Activated naive CD8-positive, alpha-beta T cell treated with anti-CD3 and anti-CD28 coated beads, Interleukin-2, amount 50 U/mL, for 24 hours (primary cell): ENCODE results near the gene CUBN.
A peak's percentile ranks its signal among the peaks of the same experiment; 100 is the strongest.

Source experiments
- ATAC-seq: fragments of 150-1000 bp; cut with Tn5 transposase; one replicate; pipeline ENCODE4 v1.10.0; 2021
- DNase-seq: peaks from one replicate; pipeline ENCODE4 v3.0.0; 2021
- H3K27ac Mint-ChIP-seq: one replicate; pipeline ENCODE4 v1.8.0; 2021; ENCODE audit warnings: mild to moderate bottlenecking, mixed read lengths
- H3K27me3 Mint-ChIP-seq: one replicate; pipeline ENCODE4 v1.8.0; 2021; ENCODE audit warnings: mixed read lengths
- H3K36me3 Mint-ChIP-seq: one replicate; pipeline ENCODE4 v1.8.0; 2021; ENCODE audit warnings: low read depth, mixed read lengths
- H3K4me1 Mint-ChIP-seq: one replicate; pipeline ENCODE4 v1.8.0; 2021; ENCODE audit warnings: mixed read lengths
- H3K4me3 Mint-ChIP-seq: one replicate; pipeline ENCODE4 v1.8.0; 2021; ENCODE audit warnings: mild to moderate bottlenecking, moderate library complexity, mixed read lengths
- H3K9me3 Mint-ChIP-seq: one replicate; pipeline ENCODE4 v1.8.0; 2021; ENCODE audit warnings: mixed read lengths

Gene CUBN

GRCh38 chr10:17001961-17002749, 127.5 kb downstream of the CUBN start:
- Mint-ChIP-seq H3K36me3 (peaks cover 7% of the 10 kb centered on the region), H3K27me3 (peaks cover 4% of the 10 kb centered on the region), H3K4me3 (peak overlapping the region; percentile 71), H3K4me1 (peaks cover 75% of the 10 kb centered on the region), H3K9me3 (peaks cover 5% of the 10 kb centered on the region), H3K27ac (peak overlapping the region; percentile 100)
- peak; percentile 84 for ATAC-seq
- DNase-seq: peak; percentile 28

GRCh38 chr10:17001297-17001744, 128.3 kb downstream of the CUBN start:
- Mint-ChIP-seq H3K4me1 (peaks cover 71% of the 10 kb centered on the region), H3K9me3 (peaks cover 5% of the 10 kb centered on the region), H3K36me3 (peaks cover 7% of the 10 kb centered on the region), H3K4me3 (peak overlapping the region; percentile 71), H3K27me3 (peaks cover 4% of the 10 kb centered on the region), H3K27ac (peak overlapping the region; percentile 100)
- no peak for ATAC-seq
- peak; percentile 21 for DNase-seq

- peaks cover 65% of the 10 kb centered on the region for H3K4me1 Mint-ChIP-seq
- peaks cover 4% of the 10 kb centered on the region for H3K36me3 Mint-ChIP-seq
- H3K27ac Mint-ChIP-seq: no peak overlapping the region
- no peak overlapping the region for H3K4me3 Mint-ChIP-seq
- H3K9me3 Mint-ChIP-seq: peaks cover 2% of the 10 kb centered on the region
- DNase-seq: no peak
- ATAC-seq: no peak
- peaks cover under 1% of the 10 kb centered on the region for H3K27me3 Mint-ChIP-seq
These were observed 129.8 kb downstream of the CUBN start for GRCh38 chr10:16999665-17000451.

GRCh38 chr10:16996530-16996964, 133.1 kb downstream of the CUBN start:
- ATAC-seq (no peak), DNase-seq (no peak)
- Mint-ChIP-seq H3K27ac (no peak overlapping the region), H3K9me3 (no peaks in the 10 kb centered on the region), H3K36me3 (peaks cover 3% of the 10 kb centered on the region), H3K4me1 (peaks cover 32% of the 10 kb centered on the region), H3K4me3 (no peak overlapping the region), H3K27me3 (no peaks in the 10 kb centered on the region)

- ATAC-seq: no peak
- Mint-ChIP-seq H3K4me1 (peaks cover 27% of the 10 kb centered on the region), H3K9me3 (no peaks in the 10 kb centered on the region), H3K4me3 (no peak overlapping the region), H3K27me3 (no peaks in the 10 kb centered on the region), H3K27ac (peak overlapping the region; percentile 52), H3K36me3 (peaks cover 1% of the 10 kb centered on the region)
- DNase-seq: no peak
These were observed 133.6 kb downstream of the CUBN start for GRCh38 chr10:16995867-16996529.

GRCh38 chr10:16993186-16993585, 136.4 kb downstream of the CUBN start:
- Mint-ChIP-seq H3K4me3 (no peak overlapping the region), H3K36me3 (no peaks in the 10 kb centered on the region), H3K27ac (no peak overlapping the region), H3K4me1 (peaks cover 12% of the 10 kb centered on the region), H3K27me3 (no peaks in the 10 kb centered on the region), H3K9me3 (no peaks in the 10 kb centered on the region)
- DNase-seq (no peak), ATAC-seq (no peak)

- no peaks in the 10 kb centered on the region for H3K9me3 Mint-ChIP-seq
- H3K27me3 Mint-ChIP-seq: no peaks in the 10 kb centered on the region
- H3K4me1 Mint-ChIP-seq: peaks cover 12% of the 10 kb centered on the region
- no peak for ATAC-seq
- H3K4me3 Mint-ChIP-seq: no peak overlapping the region
- DNase-seq: no peak
- H3K36me3 Mint-ChIP-seq: no peaks in the 10 kb centered on the region
- no peak overlapping the region for H3K27ac Mint-ChIP-seq
These were observed 136.9 kb downstream of the CUBN start for GRCh38 chr10:16992611-16993119.

- DNase-seq (no peak), ATAC-seq (no peak)
- H3K27ac Mint-ChIP-seq: no peak overlapping the region
- no peaks in the 10 kb centered on the region for H3K9me3 Mint-ChIP-seq
- H3K4me3 Mint-ChIP-seq: no peak overlapping the region
- H3K4me1 Mint-ChIP-seq: peaks cover 5% of the 10 kb centered on the region
- H3K27me3 Mint-ChIP-seq: no peaks in the 10 kb centered on the region
- H3K36me3 Mint-ChIP-seq: no peaks in the 10 kb centered on the region
These were observed 138.6 kb downstream of the CUBN start for GRCh38 chr10:16991011-16991410.

- no peak for DNase-seq
- no peak overlapping the region for H3K27ac Mint-ChIP-seq
- no peaks in the 10 kb centered on the region for H3K4me1 Mint-ChIP-seq
- no peak overlapping the region for H3K4me3 Mint-ChIP-seq
- H3K36me3 Mint-ChIP-seq: no peaks in the 10 kb centered on the region
- H3K27me3 Mint-ChIP-seq: no peaks in the 10 kb centered on the region
- H3K9me3 Mint-ChIP-seq: no peaks in the 10 kb centered on the region
- ATAC-seq: no peak
These were observed 139.8 kb downstream of the CUBN start for GRCh38 chr10:16989826-16990293.

- DNase-seq (no peak), ATAC-seq (no peak)
- H3K27me3 Mint-ChIP-seq: no peaks in the 10 kb centered on the region
- H3K27ac Mint-ChIP-seq: no peak overlapping the region
- no peaks in the 10 kb centered on the region for H3K9me3 Mint-ChIP-seq
- no peaks in the 10 kb centered on the region for H3K4me1 Mint-ChIP-seq
- H3K4me3 Mint-ChIP-seq: no peak overlapping the region
- H3K36me3 Mint-ChIP-seq: no peaks in the 10 kb centered on the region
These were observed 140.7 kb downstream of the CUBN start for GRCh38 chr10:16988900-16989299.

GRCh38 chr10:16987976-16988610, 141.5 kb downstream of the CUBN start:
- Mint-ChIP-seq H3K27ac (no peak overlapping the region), H3K27me3 (no peaks in the 10 kb centered on the region), H3K4me3 (no peak overlapping the region), H3K4me1 (no peaks in the 10 kb centered on the region), H3K36me3 (no peaks in the 10 kb centered on the region), H3K9me3 (no peaks in the 10 kb centered on the region)
- DNase-seq (no peak), ATAC-seq (no peak)

- no peak for DNase-seq
- H3K27ac Mint-ChIP-seq: no peak overlapping the region
- no peaks in the 10 kb centered on the region for H3K9me3 Mint-ChIP-seq
These were observed 142.4 kb downstream of the CUBN start for GRCh38 chr10:16987206-16987621.

GRCh38 chr10:16986406-16987205, 143.0 kb downstream of the CUBN start:
- DNase-seq (no peak), ATAC-seq (no peak)
- H3K4me3 Mint-ChIP-seq: no peak overlapping the region
- H3K4me1 Mint-ChIP-seq: no peaks in the 10 kb centered on the region
- no peaks in the 10 kb centered on the region for H3K9me3 Mint-ChIP-seq
- no peak overlapping the region for H3K27ac Mint-ChIP-seq
- H3K36me3 Mint-ChIP-seq: no peaks in the 10 kb centered on the region
- no peaks in the 10 kb centered on the region for H3K27me3 Mint-ChIP-seq

More at GRCh38 chr10:16987206-16987621, 142.4 kb downstream of the CUBN start:
- ATAC-seq: no peak
- no peaks in the 10 kb centered on the region for H3K4me1 Mint-ChIP-seq
- H3K36me3 Mint-ChIP-seq: no peaks in the 10 kb centered on the region
- H3K27me3 Mint-ChIP-seq: no peaks in the 10 kb centered on the region
- H3K4me3 Mint-ChIP-seq: no peak overlapping the region
